ENCODE results near the gene PCNX3. TPM values are rescaled to one million over a fixed set of nuclear protein-coding genes. Genes with fewer than 3 reads are reported as not detected.

The PCNX3 gene
- total RNA-seq, 1 donor from 2014 or later: 59.5 TPM

GRCh38 chr11:65613091-65613928 is 2.3 kb upstream of the PCNX3 start:
- no peak for TF ChIP-seq CTCF (IDR thresholded peaks at IDR 0.05; ENCODE audit: unreplicated experiment)
- no peak overlapping the region for H3K27ac Mint-ChIP-seq
- H3K9me3 Mint-ChIP-seq (ENCODE audit: low read depth): no peaks in the 10 kb centered on the region

GRCh38 chr11:65615950-65616574 is 486 bp downstream of the PCNX3 start:
- Mint-ChIP-seq H3K4me3 (ENCODE audit: low read depth) (peak overlapping the region; percentile 96), H3K27me3 (no peaks in the 10 kb centered on the region), H3K9me3 (ENCODE audit: low read depth) (no peaks in the 10 kb centered on the region), H3K4me1 (ENCODE audit: low read depth) (peaks cover 17% of the 10 kb centered on the region), H3K36me3 (ENCODE audit: insufficient read depth) (peaks cover 6% of the 10 kb centered on the region), H3K27ac (peak overlapping the region; percentile 95)
- no peak for DNase-seq (ENCODE audit: low spot score, unreplicated experiment)
- TF ChIP-seq CTCF (IDR thresholded peaks at IDR 0.05; ENCODE audit: unreplicated experiment): no peak

More at GRCh38 chr11:65613091-65613928, 2.3 kb upstream of the PCNX3 start:
- DNase-seq (ENCODE audit: low spot score, unreplicated experiment): no peak
- Mint-ChIP-seq H3K27me3 (no peaks in the 10 kb centered on the region), H3K4me3 (ENCODE audit: low read depth) (peak overlapping the region; percentile 87), H3K36me3 (ENCODE audit: insufficient read depth) (peaks cover 14% of the 10 kb centered on the region), H3K4me1 (ENCODE audit: low read depth) (peaks cover 17% of the 10 kb centered on the region)

- no peak for TF ChIP-seq CTCF (IDR thresholded peaks at IDR 0.05; ENCODE audit: unreplicated experiment)
- DNase-seq (ENCODE audit: low spot score, unreplicated experiment): no peak
- Mint-ChIP-seq H3K4me1 (ENCODE audit: low read depth) (peaks cover 17% of the 10 kb centered on the region), H3K4me3 (ENCODE audit: low read depth) (peak overlapping the region; percentile 96), H3K27ac (peak overlapping the region; percentile 93), H3K27me3 (no peaks in the 10 kb centered on the region), H3K36me3 (ENCODE audit: insufficient read depth) (peaks cover 6% of the 10 kb centered on the region), H3K9me3 (ENCODE audit: low read depth) (no peaks in the 10 kb centered on the region)
Measured at GRCh38 chr11:65616575-65617001, 1.0 kb downstream of the PCNX3 start.

GRCh38 chr11:65617136-65617850 is 1.7 kb downstream of the PCNX3 start:
- no peaks in the 10 kb centered on the region for H3K9me3 Mint-ChIP-seq (ENCODE audit: low read depth)
- H3K27me3 Mint-ChIP-seq: no peaks in the 10 kb centered on the region
- peak overlapping the region; percentile 79 for H3K27ac Mint-ChIP-seq
- DNase-seq (ENCODE audit: low spot score, unreplicated experiment): no peak
- H3K4me1 Mint-ChIP-seq (ENCODE audit: low read depth): peaks cover 13% of the 10 kb centered on the region
- TF ChIP-seq CTCF (IDR thresholded peaks at IDR 0.05; ENCODE audit: unreplicated experiment): no peak
- H3K4me3 Mint-ChIP-seq (ENCODE audit: low read depth): peak overlapping the region; percentile 96
- peaks cover 5% of the 10 kb centered on the region for H3K36me3 Mint-ChIP-seq (ENCODE audit: insufficient read depth)
